GM18520 (cell line): ENCODE results near the gene DACH1.

ENCODE experiments used
- ATAC-seq: cut with Tn5 transposase; IDR thresholded peaks from one replicate; pipeline ENCODE4 v1.9.1; 2021; ENCODE audit not compliant: unreplicated experiment

The DACH1 gene

GRCh38 chr13:71430681-71431080 lies 436.3 kb downstream of the DACH1 start:
- no peak for ATAC-seq

DNA sequence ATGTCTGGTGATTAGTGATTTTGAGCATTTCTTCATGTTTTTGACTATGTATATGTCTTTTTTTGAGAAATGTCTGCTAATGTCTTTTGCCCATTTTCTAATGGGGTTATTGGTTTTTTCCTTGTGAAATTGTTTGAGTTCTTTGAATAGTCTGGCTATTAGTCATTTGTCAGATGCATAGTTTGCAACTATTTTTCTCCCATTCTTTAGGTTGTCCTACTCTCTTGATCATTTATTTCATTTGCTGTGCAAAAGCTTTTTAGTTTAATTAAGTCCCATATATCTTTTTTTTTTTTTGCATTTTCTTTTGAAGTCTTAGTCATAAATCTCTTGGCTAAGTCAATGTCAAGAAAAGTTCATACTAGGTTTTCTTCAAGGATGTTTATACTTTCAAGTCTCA lies 449.8 kb downstream of the DACH1 start:
- ATAC-seq: no peak

- ATAC-seq: no peak
Observed at GRCh38 chr13:71412231-71412630, 454.8 kb downstream of the DACH1 start.

DNA sequence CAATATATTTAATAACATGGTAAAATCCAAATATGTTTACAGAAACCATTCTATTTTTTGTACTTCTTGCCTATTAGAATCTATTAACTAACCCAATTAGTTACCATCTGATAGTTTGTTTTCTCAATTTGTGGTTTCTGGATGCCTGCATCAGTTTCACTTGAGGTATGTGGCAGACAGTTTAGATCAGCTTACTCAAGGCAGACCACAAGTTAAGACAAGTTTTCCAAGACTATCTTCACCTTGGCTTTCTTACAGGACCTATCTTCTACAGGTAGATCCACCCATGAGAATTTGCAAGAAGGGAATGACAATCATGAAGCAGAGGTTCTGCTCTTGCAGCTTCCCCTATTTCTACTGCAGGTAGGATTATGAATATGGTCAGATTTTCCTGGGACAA lies 458.6 kb downstream of the DACH1 start:
- no peak for ATAC-seq

DNA sequence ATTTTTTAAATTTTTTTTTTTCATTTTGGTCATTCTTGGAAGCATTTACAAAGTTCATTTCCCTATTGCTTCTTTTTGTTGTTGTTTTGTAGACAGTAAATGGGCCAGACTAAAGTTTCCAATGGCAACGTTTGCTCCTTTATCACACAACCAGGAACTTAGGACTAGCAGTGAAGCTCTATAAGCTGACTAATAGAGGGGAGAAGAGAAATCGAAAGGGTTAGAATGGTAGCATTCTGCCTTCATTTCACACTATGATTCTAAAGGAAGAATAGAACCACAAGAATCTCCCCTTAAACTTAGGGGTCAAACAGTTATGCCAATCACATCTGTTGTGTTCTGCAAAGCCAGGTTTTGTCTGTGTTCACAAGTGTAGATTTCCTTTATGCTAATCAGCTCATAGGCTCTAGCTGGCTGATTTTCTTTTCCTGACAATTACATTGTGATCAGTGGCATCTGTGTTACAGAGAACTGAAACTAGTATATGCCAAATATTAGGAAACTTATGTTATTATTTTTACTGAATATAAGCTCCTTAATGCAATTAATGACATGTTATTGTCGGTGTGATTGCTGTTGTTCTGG lies 467.3 kb downstream of the DACH1 start:
- ATAC-seq: no peak

- ATAC-seq: no peak
Observed at GRCh38 chr13:71396149-71396548, 470.9 kb downstream of the DACH1 start.

GRCh38 chr13:71395053-71395452 lies 472.0 kb downstream of the DACH1 start:
- no peak for ATAC-seq

GRCh38 chr13:71394176-71394575 lies 472.8 kb downstream of the DACH1 start:
- no peak for ATAC-seq
